ENCODE results near the gene MGAT2. TPM values are rescaled to one million over a fixed set of nuclear protein-coding genes. Genes with fewer than 3 reads are reported as not detected.
A peak's percentile ranks its signal among the peaks of the same experiment; 100 is the strongest.
"Not testable (repeated sequence)": the region's sequence is repeated elsewhere in the genome, so short reads cannot be mapped to it uniquely, and the experiment has no call there.

MGAT2 gene
- 10 to 100 TPM; 23.8 to 32.2 TPM for total RNA-seq

DNA sequence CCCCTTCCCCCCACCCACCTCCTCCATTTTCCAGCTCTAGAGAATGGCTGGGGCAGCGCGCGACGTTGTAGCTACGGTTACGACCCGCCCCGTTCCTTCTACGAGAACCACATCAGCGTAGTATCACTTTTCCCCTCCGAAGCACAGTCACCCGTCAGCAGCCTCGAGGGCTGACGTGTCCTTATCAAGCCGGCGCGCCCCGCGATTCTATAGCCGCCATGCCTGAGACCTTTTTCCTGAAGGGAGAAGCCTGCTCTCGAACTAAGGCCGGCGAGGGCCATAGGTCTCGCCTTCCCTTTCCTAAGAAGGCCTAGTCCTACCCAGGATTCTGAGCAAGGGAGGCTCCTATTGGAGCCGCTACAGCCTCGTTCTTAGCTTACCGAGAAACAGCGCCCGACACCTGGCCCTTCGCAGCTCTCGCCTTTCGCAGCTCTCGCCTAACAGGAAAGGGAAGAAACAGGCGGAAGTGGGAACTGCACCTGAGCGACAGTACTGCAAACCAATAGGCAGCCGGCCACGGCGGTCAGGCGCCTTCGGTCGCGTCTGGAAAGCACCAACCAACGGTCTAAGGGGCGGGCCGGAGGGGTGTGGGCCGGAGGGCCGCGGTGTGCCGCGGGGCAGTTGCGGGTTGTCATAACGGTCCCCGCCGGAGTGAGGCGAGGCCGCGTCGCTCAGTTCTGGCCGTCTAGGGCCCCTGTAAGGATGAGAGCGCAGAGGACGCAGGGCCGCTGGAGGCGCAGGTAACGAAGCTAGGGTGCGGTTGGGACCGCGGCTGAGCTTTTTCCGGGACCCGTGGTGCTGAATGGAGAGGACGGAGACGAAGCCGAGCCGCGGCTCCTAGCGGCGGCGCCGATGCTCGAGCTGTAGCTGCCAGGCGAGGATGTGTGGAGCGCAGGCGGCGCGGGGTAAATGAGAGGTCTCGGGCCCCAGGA, at the start of gene MGAT2, which contains the start of gene RPL36AL:
Gene MGAT2, plus strand, starts transcription at position 618 of the 932 bp plus-strand sequence. CDS start 470 bp downstream, outside the sequence.
Gene RPL36AL, minus strand, starts transcription at position 445 of the 932 bp plus-strand sequence. CDS start 1,522 bp downstream, outside the sequence.
- Mint-ChIP-seq H3K27me3 (no peaks in the 10 kb centered on the region), H3K4me1 (peaks cover 51% of the 10 kb centered on the region), H3K36me3 (ENCODE audit: low read depth) (peaks cover 56% of the 10 kb centered on the region), H3K4me3 (peak within 1 kb of the TSS; percentile 93), H3K27ac (peak within 1 kb of the TSS; percentile 97), H3K9me3 (ENCODE audit: low read depth) (no peaks in the 10 kb centered on the region)
- ChIA-PET POLR2A (interaction anchor here (0.6 to 3.4 kb wide), 17 partner anchors 10 to 309 kb away, joined by 3 to 68 read pairs (median 3); partner anchors contain the start of genes DNAAF2, KLHDC2, LRR1 and NEMF), CTCF (interaction anchor here (0.6 to 6.2 kb wide), 17 partner anchors 10 to 1210 kb away, joined by 3 to 78 read pairs (median 5); partner anchors contain the start of genes DNAAF2, KLHDC2, LRR1 and NEMF)
- ATAC-seq (peak; percentile 90), DNase-seq (peak; percentile 97)
- intact Hi-C loops (cut with DNase I, micrococcal nuclease): loop anchor here (1.0 to 5.0 kb wide), 13 partner anchors 14 to 1210 kb away; partner anchors contain the start of genes ARF6 (in 2 of the 2), LRR1 (in 2 of the 2), RPS29 (in 2 of the 2) and DMAC2L (in 1 of the 2)

- no peak overlapping the region for H3K27ac Mint-ChIP-seq
- H3K27me3 Mint-ChIP-seq: no peaks in the 10 kb centered on the region
- intact Hi-C loops (cut with DNase I, micrococcal nuclease): no loop called here
- CTCF ChIA-PET: interaction anchor here (1.0 kb wide), 1 partner anchor 11 kb away, joined by 4 read pairs; no protein-coding TSS in a partner anchor
- peaks cover 7% of the 10 kb centered on the region for H3K9me3 Mint-ChIP-seq (ENCODE audit: low read depth)
- DNase-seq (no peak), ATAC-seq (no peak)
- POLR2A ChIA-PET: no interaction called here
- H3K36me3 Mint-ChIP-seq (ENCODE audit: low read depth): peaks cover 72% of the 10 kb centered on the region
- H3K4me3 Mint-ChIP-seq: no peak overlapping the region
- peaks cover 29% of the 10 kb centered on the region for H3K4me1 Mint-ChIP-seq
Observed at GRCh38 chr14:49574038-49574437, 46.6 kb upstream of the MGAT2 start.

- ChIA-PET CTCF (interaction anchor here (1.1 kb wide), 1 partner anchor 116 kb away, joined by 4 read pairs; no protein-coding TSS in a partner anchor), POLR2A (no interaction called here)
- Mint-ChIP-seq H3K4me3 (no peak overlapping the region), H3K9me3 (ENCODE audit: low read depth) (no peaks in the 10 kb centered on the region), H3K27ac (no peak overlapping the region), H3K27me3 (no peaks in the 10 kb centered on the region), H3K36me3 (ENCODE audit: low read depth) (peaks cover 75% of the 10 kb centered on the region), H3K4me1 (peaks cover 62% of the 10 kb centered on the region)
- intact Hi-C loops (cut with DNase I, micrococcal nuclease): no loop called here
- no peak for ATAC-seq
- DNase-seq: no peak
Observed at GRCh38 chr14:49578141-49578540, 42.5 kb upstream of the MGAT2 start.

- CTCF ChIA-PET: interaction anchor here (0.7 kb wide), 1 partner anchor 81 kb away, joined by 3 read pairs; no protein-coding TSS in a partner anchor
Observed at GRCh38 chr14:49579841-49580240, 40.8 kb upstream of the MGAT2 start.

GRCh38 chr14:49581209-49582112, 39.1 kb upstream of the MGAT2 start:
- POLR2A ChIA-PET: no interaction called here
- H3K9me3 Mint-ChIP-seq (ENCODE audit: low read depth): no peaks in the 10 kb centered on the region
- no peaks in the 10 kb centered on the region for H3K27me3 Mint-ChIP-seq
- peaks cover 65% of the 10 kb centered on the region for H3K4me1 Mint-ChIP-seq
- H3K36me3 Mint-ChIP-seq (ENCODE audit: low read depth): peaks cover 83% of the 10 kb centered on the region
- CTCF ChIA-PET: no interaction called here
- ATAC-seq: no peak
- intact Hi-C loops (cut with DNase I, micrococcal nuclease): loop anchor here in 1 of 2 experiments (10.0 kb wide), 1 partner anchor 117 kb away; no protein-coding TSS in a partner anchor
- no peak overlapping the region for H3K4me3 Mint-ChIP-seq
- DNase-seq: peak; percentile 10
- H3K27ac Mint-ChIP-seq: peak overlapping the region; percentile 65

More at GRCh38 chr14:49579841-49580240, 40.8 kb upstream of the MGAT2 start:
- intact Hi-C loops (cut with DNase I, micrococcal nuclease): loop anchor here in 1 of 2 experiments (10.0 kb wide), 1 partner anchor 115 kb away; no protein-coding TSS in a partner anchor
- Mint-ChIP-seq H3K27ac (peak overlapping the region; percentile 4), H3K9me3 (ENCODE audit: low read depth) (no peaks in the 10 kb centered on the region), H3K4me3 (no peak overlapping the region), H3K4me1 (peaks cover 72% of the 10 kb centered on the region), H3K36me3 (ENCODE audit: low read depth) (peaks cover 75% of the 10 kb centered on the region), H3K27me3 (no peaks in the 10 kb centered on the region)
- no peak for DNase-seq
- no peak for ATAC-seq
- POLR2A ChIA-PET: interaction anchor here (0.7 kb wide), 1 partner anchor 19 kb away, joined by 3 read pairs; the partner anchor contains the start of gene LRR1

GRCh38 chr14:49582113-49582977, 38.3 kb upstream of the MGAT2 start:
- intact Hi-C loops (cut with DNase I, micrococcal nuclease): loop anchor here in 1 of 2 experiments (10.0 kb wide), 1 partner anchor 118 kb away; no protein-coding TSS in a partner anchor
- ATAC-seq (no peak), DNase-seq (no peak)
- ChIA-PET POLR2A (interaction anchor here (1.1 kb wide), 1 partner anchor 270 kb away, joined by 8 read pairs; the partner anchor contains the start of gene NEMF), CTCF (interaction anchor here (0.6 kb wide), 1 partner anchor 18 kb away, joined by 3 read pairs; no protein-coding TSS in a partner anchor)
- peak overlapping the region; percentile 92 for H3K4me3 Mint-ChIP-seq
- H3K27me3 Mint-ChIP-seq: no peaks in the 10 kb centered on the region
- peaks cover 75% of the 10 kb centered on the region for H3K36me3 Mint-ChIP-seq (ENCODE audit: low read depth)
- peak overlapping the region; percentile 45 for H3K27ac Mint-ChIP-seq
- H3K9me3 Mint-ChIP-seq (ENCODE audit: low read depth): no peaks in the 10 kb centered on the region
- H3K4me1 Mint-ChIP-seq: peaks cover 62% of the 10 kb centered on the region

- Mint-ChIP-seq H3K4me1 (peaks cover 57% of the 10 kb centered on the region), H3K27me3 (no peaks in the 10 kb centered on the region), H3K36me3 (ENCODE audit: low read depth) (peaks cover 67% of the 10 kb centered on the region), H3K9me3 (ENCODE audit: low read depth) (no peaks in the 10 kb centered on the region), H3K27ac (peak overlapping the region; percentile 96), H3K4me3 (peak overlapping the region; percentile 92)
- POLR2A ChIA-PET: interaction anchor here (0.7 to 1.1 kb wide), 2 partner anchors 42 to 269 kb away, joined by 4 to 8 read pairs; partner anchors contain the start of gene NEMF
- CTCF ChIA-PET: no interaction called here
- ATAC-seq: no peak
- intact Hi-C loops (cut with DNase I, micrococcal nuclease): loop anchor here in 1 of 2 experiments (10.0 kb wide), 1 partner anchor 119 kb away; no protein-coding TSS in a partner anchor
- DNase-seq: no peak
Observed at GRCh38 chr14:49583629-49584028, 37.0 kb upstream of the MGAT2 start.

DNA sequence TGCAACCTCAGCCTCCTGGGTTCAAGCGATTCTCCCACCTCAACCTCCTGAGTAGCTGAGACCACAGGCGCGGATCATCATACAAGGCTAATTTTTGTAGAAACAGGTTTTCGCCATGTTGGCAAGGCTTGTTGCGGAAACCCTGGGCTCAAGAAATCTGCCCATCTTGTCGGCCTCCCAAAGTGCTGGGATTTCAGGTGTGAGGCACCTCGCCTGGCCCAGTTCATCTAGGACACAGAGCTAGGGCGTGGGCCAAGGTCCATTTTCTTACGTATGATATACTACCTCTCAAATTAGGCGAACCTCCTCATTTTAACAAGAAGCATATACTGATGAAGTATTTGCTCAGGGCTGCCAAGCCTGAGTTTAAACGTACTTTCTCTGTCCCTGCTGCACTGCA, 36.5 kb upstream of the MGAT2 start:
- ATAC-seq (no peak), DNase-seq (no peak)
- Mint-ChIP-seq H3K27me3 (no peaks in the 10 kb centered on the region), H3K9me3 (ENCODE audit: low read depth) (no peaks in the 10 kb centered on the region), H3K27ac (peak overlapping the region; percentile 96), H3K4me3 (peak overlapping the region; percentile 92), H3K36me3 (ENCODE audit: low read depth) (peaks cover 63% of the 10 kb centered on the region), H3K4me1 (peaks cover 53% of the 10 kb centered on the region)
- ChIA-PET POLR2A (no interaction called here), CTCF (no interaction called here)
- intact Hi-C loops (cut with DNase I, micrococcal nuclease): loop anchor here in 1 of 2 experiments (10.0 kb wide), 1 partner anchor 119 kb away; no protein-coding TSS in a partner anchor

DNA sequence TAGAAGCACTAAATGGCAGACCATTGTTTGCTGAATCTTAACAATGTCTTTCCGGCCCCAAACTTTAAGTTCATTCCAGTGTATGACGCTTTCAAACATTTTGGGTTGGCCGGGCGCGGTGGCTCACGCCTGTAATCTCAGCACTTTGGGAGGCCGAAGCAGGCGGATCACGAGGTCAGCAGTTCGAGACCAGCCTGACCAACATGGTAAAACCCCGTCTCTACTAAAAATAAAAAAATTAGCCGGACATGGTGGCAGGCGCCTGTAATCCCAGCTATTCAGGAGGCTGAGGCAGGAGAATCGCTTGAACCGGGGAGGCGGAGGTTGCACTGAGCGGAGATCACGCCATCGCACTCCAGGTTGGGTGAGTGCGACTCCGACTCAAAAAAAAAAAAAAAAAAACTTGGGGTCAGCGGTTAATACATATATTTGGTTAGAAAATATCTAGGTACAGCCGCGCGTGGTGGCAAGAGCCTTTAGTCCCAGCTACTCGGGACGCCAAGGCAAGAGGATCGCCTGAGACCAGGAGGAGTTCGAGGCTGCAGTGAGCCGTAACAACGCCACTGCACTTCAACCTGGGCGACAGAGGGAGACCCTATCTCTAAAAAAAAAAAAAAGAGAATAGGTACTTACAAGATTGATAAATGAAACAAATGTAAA, 35.5 kb upstream of the MGAT2 start:
- CTCF ChIA-PET: interaction anchor here (0.6 to 3.7 kb wide), 9 partner anchors 11 to 901 kb away, joined by 3 to 41 read pairs (median 4); partner anchors contain the start of genes MGAT2 and RPL36AL
- intact Hi-C loops (cut with DNase I, micrococcal nuclease): loop anchor here in 1 of 2 experiments (10.0 kb wide), 1 partner anchor 120 kb away; no protein-coding TSS in a partner anchor

More for the DNA sequence above, 35.5 kb upstream of the MGAT2 start:
- ATAC-seq; H3K9me3 Mint-ChIP-seq (ENCODE audit: low read depth); H3K27me3 Mint-ChIP-seq: not testable (repeated sequence)
- Mint-ChIP-seq H3K36me3 (ENCODE audit: low read depth) (peaks cover 57% of the 10 kb centered on the region), H3K27ac (peak overlapping the region; percentile 96), H3K4me3 (peak overlapping the region; percentile 92), H3K4me1 (peaks cover 43% of the 10 kb centered on the region)
- DNase-seq: peak; percentile 56
- POLR2A ChIA-PET: interaction anchor here (0.5 to 2.2 kb wide), 5 partner anchors 14 to 1178 kb away, joined by 3 to 17 read pairs (median 3); partner anchors contain the start of gene LRR1

Measured in activated CD4-positive, alpha-beta T cell treated with anti-CD3 and anti-CD28 coated beads for 36 hours (primary cell).